ENCODE data around the gene DGKD.

DGKD gene

DNA sequence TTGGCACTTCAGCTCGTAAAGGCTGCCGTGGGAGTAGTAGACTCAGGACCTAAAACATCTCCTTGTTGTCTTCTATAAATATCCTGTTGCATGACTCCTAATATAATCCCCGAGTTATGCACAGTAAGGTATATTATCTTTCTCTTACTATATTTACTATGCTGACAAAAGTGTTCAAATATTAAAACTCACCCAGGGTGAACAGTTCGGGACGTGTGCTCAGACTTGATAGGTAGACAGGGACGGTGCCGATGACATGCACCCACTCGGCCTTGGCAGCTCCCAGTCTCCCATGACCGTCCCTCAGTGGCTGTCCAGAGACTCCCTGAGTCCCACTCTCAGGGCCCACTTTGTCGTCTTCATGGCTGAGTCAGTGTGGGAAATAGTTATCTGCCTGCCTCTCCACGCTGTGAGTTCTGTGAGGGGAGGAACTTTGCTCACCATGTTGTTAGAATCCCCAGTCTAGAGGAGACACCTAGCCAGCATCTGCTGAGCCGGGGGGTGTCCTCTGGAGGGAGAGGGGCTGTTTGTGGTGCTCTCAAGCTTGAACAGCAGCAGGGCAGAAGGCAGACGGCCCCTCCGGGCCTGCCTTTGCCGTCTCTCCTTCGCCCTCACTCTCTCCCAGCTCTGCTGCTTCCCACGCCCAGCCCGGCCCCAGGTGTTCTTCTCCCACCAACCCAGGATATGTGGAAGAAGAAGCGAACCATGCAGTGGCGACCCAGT is 75.0 kb downstream of the DGKD start:
- no peak for DNase-seq (ENCODE audit: low read depth)

DNA sequence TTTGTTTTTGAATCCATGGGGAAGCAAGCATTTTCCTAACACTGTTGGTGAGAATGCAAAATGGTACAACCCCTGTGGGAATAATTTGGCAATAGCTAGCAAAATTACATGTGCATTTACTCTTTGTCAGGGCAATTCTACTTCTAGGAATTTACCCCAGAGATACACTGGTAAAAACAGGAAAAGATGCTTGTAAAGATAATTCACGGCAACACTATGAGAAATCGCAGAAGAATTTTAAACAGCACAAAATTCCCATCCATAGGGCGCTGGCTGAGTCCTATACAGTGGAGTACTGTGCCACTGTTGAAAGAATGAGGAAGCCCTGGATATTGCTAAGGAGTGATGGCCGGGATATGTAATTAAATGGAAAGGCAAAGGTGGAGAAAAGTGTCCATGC is 75.8 kb downstream of the DGKD start:
- no peak for DNase-seq (ENCODE audit: low read depth)

DNA sequence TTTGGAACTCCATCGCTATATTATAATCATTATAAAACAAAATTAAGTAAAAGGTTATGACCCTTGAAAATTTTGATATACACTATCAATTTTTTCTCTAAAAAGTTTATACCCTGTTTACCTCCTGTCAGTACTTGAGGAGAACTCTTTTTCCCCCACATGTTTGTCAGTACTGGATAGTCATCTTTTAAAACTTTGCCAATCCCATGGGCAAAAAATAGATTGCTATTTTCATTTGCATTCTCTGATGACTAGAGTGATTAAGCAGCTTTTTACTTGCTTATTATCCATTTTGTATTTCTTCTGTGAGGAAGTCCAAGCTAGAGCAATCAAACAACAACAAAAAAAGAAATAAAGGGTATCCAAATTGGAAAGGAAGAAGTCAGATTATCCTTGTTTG is 76.4 kb downstream of the DGKD start:
- no peak for DNase-seq (ENCODE audit: low read depth)

DNA sequence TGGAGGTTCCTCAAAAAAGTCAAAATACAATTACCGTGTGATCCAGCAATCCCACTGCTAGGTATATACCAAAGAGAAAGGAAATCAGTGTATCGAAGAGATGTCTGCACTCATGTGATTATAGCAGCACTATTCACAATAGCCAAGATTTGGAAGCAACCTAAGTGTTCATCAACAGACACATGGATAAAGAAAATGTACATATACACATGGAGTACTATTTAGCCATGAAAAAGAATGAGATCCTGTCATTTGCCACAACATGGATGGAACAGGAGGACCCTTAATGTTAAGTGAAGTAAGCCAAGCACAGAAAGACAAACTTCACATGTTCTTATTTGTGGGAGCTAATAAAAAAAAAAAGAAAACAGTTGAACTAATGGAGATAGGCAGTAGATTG is 78.7 kb downstream of the DGKD start:
- no peak for DNase-seq (ENCODE audit: low read depth)

DNA sequence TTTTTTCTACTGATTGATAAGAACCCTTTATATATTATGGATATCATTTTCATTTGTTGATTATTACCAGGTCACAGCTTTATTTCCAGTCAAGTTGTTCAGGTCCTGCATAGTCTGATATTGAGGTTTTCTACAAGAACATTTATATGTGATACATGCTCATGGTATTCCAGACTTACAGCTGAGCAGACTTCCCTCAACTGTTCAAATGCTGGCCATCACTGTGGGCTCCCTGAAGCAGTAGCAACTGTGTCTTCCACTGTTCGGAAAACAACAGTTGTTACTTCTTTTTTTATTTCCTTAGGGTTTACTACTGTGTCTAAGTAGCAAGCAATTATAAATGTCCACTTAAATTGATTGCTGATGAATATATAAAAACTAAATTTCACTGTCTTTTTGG is 79.5 kb downstream of the DGKD start:
- DNase-seq (ENCODE audit: low read depth) = no peak

DNA sequence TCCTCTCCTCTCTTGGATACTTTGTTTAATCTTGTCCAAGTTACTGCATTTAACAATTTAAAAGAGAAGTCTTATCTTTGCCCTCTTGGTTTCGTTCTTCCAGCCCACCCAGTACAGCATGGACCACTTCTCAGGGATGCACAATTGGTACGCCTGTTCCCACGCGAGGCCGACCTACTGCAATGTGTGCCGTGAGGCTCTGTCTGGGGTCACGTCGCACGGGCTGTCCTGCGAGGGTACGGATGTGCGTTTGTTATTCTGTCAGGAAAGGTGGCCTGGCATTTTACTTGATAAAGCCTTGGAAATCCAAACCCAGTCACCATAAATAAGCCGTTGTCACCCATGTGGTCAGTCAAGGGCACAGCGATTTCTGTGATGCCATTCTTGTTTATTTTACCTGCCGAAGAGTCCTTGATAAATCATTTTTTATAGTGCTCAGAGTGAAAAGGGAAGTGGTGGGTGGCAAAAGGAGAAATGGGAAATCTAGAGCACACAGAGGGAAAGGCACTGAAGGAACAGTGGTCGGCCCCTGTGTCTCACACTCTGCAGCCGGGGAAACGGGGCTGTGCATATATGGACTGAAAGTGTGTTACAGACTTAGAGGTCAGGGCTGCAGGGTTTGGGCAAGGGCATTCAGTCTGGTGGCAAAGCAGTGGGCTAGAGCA is 80.5 kb downstream of the DGKD start:
- no peak for DNase-seq (ENCODE audit: low read depth)

DNA sequence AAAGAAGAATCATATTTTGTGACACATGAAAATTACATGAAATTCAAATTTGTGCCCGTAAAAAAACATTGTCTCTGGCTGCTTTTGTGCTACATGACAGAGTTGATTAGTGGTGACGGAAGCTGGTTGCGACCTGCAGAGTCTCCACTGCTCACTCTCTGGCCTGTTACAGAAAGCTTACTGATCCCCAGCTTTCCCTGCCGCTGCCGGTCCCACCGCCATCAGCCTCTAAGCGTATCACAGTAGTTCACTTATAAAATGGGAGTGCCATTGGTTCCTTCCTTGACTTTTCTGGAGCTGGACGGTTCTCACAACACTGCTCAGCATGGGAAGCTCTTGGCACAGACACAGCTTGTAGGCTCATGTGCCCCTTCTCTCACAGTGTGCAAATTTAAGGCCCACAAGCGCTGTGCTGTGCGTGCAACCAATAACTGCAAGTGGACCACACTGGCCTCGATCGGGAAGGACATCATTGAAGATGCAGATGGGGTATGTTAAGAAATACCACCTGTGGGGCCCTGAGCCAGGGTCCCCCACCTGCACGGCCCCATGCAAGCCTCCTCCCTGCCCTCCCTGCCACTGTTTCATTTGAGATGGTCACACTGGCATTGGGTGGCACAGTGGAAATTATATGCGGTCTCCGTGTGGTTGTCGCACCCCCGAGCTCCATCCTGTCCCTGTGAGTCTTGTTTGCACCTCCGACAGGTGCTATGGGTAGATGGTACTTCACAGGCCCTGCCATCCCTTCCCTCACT is 81.3 kb downstream of the DGKD start:
- DNase-seq (ENCODE audit: low read depth) = no peak

DNA sequence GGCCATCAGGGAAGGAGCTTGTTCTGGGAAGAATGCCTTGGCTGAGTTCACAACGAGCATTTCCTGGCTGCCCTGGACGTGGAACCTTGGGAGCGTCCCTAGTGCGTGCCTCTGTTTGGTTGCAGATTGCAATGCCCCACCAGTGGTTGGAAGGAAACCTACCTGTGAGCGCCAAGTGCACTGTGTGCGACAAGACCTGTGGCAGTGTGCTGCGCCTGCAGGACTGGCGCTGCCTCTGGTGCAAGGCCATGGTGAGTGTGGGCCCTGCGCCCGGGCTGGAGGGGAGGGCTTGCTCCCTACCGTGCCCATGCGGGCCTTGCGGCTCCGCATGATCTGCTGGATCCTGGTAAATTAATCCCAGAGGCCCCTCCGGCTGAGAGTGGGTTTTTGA is 81.9 kb downstream of the DGKD start:
- DNase-seq (ENCODE audit: low read depth) = no peak

DNA sequence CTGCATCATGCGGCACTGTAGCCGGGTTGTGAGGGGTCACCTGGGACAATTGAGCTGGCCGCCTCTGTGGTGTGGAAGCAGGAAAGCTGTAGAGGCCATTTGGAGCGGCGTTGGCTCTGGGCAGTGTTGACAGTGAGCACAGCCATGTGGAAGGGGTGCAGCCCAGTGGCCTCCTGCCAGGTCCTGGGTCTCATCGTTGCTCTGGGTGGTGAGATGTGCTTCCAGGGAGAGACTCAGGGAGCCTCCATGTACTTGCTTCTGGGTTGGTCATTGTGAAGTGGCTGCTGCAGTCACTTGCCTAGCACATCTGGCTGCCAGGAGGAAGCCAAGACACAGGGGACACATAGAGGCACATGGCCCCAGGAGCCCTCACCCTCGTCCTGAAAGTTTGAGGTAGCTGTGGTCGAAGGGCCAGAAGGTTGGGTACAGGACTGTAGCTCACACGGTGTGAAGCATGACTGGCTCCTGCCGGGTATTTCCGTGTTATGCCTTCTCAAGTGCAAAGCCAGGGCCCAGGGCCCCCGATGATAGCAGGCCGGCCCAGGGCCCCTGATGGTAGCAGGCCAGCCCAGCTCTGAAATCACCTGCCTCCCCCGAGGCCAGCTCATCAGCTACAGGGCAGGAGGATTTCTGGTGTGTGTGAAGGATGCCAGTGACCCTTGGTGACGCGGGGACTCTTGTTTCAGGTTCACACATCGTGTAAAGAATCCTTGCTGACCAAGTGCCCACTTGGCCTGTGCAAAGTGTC is 82.6 kb downstream of the DGKD start:
- DNase-seq (ENCODE audit: low read depth) = no peak

DNA sequence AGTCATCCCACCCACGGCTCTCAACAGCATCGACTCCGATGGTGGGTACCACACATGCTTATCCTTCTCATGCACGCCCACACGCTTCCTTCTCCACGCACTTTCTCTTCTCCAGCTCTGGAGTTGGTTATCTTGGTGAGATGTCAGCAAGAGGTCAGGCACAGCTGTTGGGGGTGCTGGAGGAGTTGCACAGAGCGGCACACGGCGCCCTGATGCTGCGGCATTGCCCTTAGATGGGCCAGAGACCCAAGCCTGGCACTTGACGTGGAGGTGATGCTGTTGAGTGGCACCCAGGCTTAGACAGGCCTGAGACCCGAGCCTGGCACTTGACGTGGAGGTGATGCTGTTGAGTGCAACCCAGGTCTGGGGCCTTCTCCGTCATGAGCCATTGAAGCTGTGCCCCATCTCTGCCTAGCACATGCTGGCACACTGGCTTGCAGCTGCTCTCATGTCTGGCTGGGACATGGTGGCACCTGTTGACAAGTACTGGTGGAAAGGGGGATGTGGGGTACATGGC is 83.2 kb downstream of the DGKD start:
- no peak for DNase-seq (ENCODE audit: low read depth)

DNA sequence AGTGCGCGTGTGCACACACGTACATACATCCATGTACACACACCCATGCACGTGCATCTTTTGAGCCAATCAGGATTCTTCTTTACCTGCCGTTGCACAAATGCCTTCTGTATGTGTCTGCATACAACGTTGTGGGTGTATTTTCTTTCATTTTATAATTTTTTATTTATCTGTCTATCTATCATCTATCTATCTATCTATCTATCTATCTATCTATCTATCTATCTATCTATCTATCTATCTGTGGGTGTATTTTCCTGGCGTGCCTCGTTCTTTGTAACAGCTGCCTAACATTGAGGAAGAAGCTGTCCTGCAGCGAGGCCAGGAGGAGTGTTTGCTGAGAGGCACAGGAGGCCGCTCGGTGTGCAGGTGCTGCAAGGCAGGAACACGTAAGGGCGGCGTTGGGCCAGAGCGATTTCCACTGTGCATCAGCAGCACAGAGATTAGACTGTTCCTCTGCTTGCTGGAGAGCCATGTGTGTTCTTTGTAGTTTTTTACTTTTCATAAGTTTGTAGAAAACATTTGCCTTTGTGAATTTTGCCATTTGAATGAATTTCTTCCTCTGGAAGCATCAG is 84.4 kb downstream of the DGKD start:
- DNase-seq (ENCODE audit: low read depth) = no peak

DNA sequence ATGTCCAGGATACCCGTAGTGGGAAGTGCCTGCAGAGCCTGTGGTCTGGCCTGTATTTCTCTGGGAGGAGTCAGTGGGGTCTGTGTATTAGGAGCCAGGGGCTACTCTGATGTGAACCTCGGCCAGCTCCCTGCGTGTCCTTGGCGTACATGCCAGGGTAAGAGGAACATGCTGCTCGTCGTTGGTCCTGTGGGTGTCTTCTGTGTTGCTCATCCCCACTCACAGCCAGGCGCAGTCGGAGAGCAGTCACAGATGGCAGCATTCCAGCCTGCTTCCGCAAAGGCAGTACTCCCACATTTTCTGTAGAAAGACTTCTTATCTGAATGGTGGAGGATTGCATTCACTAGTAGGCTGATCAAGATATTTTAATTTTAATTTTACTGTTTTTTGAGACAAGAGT is 84.9 kb downstream of the DGKD start:
- DNase-seq (ENCODE audit: low read depth) = no peak

DNA sequence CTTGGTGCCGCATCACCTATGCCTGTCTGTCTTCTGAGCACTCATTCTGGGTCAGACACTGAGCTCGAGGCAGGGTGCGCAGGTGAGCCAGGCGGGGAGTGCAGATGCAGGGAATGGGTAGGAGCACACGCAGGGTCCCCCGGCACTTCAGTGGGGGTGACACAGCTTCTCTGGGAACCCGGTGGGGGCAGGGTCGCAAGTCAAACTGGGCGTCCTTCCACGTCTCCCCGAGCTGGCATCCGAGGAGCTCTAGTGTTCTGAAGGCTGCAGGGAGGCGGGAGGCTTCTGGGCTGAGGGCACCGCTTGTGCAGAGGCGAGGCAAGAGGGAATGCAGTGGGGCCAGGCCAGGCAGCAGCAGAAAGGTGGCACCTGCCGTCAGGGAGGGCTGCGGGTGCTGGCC is 86.0 kb downstream of the DGKD start:
- no peak for DNase-seq (ENCODE audit: low read depth)

DNA sequence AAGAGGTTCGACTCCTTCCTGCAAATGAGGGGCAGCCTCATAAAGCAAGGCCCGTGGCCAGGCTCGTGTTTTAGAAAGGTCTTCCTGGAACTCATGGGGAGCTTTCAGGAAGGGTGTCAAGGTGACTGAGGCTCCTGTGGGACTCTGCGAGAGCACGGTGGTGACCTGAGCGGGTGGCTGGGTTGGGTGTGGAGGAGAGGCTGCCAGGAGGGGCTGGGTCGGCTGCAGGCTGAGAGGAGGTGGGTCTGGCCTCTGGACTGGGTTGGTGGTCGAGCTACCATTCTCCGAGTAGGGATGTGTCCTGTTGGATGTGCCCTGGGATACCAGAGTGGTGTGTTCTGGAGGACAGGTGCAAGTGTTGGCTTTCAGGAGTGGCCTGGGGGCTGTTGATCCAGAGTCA is 86.4 kb downstream of the DGKD start:
- no peak for DNase-seq (ENCODE audit: low read depth)

DNA sequence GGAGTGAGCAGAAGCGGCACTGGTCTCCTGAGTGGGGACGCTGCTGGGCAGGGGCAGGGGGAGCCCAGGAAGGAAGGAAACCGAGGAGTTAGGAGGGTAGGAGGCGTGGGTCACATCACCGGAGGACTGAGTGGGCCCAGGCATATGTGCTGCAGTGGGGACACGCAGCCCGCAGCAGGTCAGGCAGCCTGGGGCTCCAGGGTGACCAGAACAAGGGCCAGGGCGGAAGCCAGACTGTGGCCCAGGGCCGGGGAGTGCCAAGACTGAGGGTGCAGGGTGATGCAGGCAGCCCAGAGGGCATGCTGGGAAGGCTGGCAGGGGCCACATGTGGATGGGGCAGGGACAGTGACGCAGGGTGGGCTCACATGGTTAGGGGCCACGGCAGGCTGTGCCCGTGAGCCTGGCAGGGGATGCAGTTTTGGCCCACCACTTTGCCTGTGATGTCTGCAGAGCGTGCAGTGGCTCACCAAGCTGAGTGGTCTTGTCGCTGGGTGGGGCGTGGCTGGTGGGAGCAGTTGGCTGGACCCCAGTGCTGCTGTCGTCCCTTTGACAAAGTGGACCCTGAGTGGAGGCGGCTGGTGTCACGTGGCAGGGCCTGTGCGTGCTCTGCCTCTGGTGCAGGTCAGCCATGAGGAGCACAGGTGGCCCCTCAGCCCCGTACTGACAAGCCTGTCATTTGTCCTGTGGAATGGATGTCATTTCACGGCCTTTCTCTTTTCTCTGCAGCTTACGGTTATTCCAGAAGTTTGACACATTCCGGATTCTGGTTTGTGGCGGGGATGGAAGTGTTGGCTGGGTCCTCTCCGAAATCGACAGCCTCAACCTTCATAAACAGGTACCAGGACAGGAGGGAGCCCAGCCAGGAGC is 87.1 kb downstream of the DGKD start:
- DNase-seq (ENCODE audit: low read depth) = no peak

DNA sequence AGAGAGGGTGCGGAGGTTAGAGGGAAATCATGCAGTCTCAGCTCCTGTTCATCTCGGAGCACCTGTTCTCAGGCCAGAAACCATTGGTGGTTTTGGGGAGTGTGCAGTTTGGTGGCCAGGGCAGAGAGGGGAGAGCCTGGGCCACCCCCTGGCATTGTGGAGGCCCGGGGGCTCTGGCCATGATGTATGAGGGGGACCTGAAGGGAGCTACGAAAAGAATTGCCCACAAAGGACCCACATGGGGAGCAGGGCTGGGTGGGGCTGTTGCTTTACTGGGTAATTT is 87.7 kb downstream of the DGKD start:
- DNase-seq (ENCODE audit: low read depth) = no peak

DNA sequence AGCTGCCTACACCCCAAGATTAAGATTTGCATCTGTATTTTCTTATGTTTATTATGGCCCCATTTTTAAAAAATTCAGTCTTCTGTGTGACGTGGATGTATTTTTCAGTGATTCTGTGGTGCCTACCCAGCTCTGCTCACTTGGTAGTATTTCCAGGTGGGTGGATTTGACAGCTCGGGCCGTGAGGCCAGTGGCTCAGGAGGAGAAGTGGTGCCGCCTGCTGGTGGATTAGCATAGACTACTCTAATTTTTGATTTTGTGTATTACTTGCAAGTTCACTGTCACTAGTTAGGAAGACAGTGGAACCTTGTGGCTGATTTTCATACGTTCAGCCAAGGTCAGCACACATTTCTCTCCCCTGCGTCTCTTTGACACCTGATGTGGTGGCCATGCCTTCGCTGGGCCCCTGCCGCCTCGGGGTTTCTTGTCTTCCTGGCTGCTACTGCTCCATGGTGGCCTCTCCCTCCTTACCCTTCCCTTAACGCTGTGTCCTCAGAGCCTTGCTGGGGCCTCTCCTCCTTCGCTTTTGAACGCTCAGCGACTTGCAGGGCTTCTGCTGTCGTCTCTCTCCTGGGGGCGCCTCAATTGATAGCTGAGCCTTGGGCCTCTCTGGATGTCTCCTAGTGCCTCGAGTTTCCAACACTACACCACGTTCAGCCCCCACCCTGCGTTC is 89.4 kb downstream of the DGKD start:
- peak; percentile 50 for DNase-seq (ENCODE audit: low read depth)

DNA sequence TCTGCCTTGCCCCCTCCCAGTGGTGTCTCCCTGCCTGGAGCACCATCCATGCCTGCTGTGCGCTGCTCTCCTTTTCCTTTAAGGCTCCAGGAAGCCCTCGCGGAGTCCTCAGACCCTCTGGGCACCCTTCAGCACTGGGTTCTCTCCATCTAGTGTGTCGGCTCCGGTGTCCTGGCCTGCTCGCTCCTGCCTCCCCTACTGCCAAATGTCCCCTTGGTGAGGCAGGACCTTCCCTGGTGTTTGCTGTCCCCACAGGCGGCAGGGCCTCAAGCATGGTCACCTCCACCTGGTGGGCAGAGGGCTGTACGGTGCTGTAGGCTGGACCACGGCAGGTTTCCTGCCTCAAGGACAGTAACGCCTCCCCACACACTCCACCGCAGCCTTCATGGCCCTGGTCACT is 90.2 kb downstream of the DGKD start:
- DNase-seq (ENCODE audit: low read depth) = no peak

DNA sequence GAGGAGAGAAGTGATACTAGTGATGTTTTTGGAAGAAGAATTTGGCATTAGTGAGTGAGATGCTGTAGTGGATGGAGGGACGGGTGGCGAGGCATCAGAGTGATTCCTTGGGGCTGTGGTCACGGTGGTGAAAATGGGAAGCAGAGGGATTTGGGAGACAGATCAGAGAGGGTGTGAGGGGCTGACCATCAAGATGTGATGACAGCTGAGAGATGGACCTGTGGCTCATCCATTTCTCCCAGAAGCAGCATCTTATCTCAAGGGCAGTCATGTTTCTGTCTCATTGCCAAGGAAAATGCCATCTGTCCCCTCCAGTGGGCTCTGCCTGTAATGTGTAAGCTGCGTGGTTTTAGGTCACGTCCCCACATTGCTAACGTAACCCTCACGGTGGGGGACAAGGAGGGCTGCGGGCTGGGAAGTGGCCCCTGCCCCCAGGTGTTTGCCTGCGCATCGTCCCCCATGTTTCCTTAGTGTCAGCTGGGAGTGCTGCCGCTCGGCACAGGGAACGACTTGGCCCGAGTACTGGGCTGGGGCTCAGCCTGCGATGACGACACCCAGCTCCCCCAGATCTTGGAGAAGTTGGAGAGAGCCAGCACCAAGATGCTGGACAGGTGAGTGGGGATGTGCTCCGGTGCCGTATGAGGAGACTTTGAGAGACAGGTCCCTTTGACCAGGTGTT is 91.0 kb downstream of the DGKD start:
- DNase-seq (ENCODE audit: low read depth) = no peak

DNA sequence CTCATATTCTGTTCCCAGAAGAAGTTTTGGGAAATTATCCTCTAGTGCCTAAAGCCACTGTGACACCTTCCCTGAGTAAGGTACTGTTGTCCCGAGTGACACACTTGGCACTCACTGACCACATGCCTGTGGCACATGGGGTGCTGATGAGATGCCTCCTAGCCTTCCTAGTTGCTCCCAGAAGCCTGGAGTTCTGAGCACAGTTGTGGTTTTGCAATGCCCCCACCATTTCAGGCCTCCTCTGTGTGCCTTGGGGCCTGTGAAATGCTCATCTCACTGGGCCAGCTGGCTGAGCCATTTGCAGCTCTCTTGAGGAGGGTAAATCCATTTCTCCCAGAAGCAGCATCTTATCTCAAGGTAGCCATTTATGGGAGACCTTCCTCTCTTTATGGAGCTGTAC is 91.8 kb downstream of the DGKD start:
- no peak for DNase-seq (ENCODE audit: low read depth)
